ENCODE measurements around the gene CDK14. TPM values are rescaled to one million over a fixed set of nuclear protein-coding genes. Genes with fewer than 3 reads are reported as not detected.

Gene CDK14
- total RNA-seq, 1 experiment from 2014 or later = 57.9 TPM

GRCh38 chr7:90897961-90898469, 301.9 kb downstream of the CDK14 start (continued):
- TF ChIP-seq, protein P1, sequence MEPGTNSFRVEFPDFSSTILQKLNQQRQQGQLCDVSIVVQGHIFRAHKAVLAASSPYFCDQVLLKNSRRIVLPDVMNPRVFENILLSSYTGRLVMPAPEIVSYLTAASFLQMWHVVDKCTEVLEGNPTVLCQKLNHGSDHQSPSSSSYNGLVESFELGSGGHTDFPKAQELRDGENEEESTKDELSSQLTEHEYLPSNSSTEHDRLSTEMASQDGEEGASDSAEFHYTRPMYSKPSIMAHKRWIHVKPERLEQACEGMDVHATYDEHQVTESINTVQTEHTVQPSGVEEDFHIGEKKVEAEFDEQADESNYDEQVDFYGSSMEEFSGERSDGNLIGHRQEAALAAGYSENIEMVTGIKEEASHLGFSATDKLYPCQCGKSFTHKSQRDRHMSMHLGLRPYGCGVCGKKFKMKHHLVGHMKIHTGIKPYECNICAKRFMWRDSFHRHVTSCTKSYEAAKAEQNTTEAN (CRISPR knock-in tag; IDR thresholded peaks at IDR 0.05) = no peak
- no peak for TF ChIP-seq AFF4 (CRISPR knock-in tag; IDR thresholded peaks at IDR 0.05; ENCODE audit: borderline replicate concordance)
- TF ChIP-seq ZNF396 (CRISPR knock-in tag; IDR thresholded peaks at IDR 0.05; ENCODE audit: borderline replicate concordance) = no peak
- no peak for TF ChIP-seq ATF6 (CRISPR knock-in tag; IDR thresholded peaks at IDR 0.05)
- no peak for TF ChIP-seq ZNF671 (CRISPR knock-in tag; IDR thresholded peaks at IDR 0.05)
- TF ChIP-seq USF1 (CRISPR knock-in tag; IDR thresholded peaks at IDR 0.05) = no peak

- Mint-ChIP-seq H3K4me1 (peaks cover 28% of the 10 kb centered on the region), H3K27me3 (ENCODE audit: low read depth) (no peaks in the 10 kb centered on the region), H3K9me3 (no peaks in the 10 kb centered on the region), H3K27ac (no peak overlapping the region), H3K36me3 (no peaks in the 10 kb centered on the region), H3K4me3 (no peak overlapping the region)
- POLR2A ChIA-PET = no interaction called here
- CTCF ChIA-PET = no interaction called here
- ATAC-seq (no peak), DNase-seq (ENCODE audit: low spot score) (no peak)
- TF ChIP-seq ZNF232 (CRISPR knock-in tag; IDR thresholded peaks at IDR 0.05) (no peak), ZNF263 (CRISPR knock-in tag; IDR thresholded peaks at IDR 0.05; ENCODE audit: low read depth) (no peak), USF1 (CRISPR knock-in tag; IDR thresholded peaks at IDR 0.05) (no peak), ATF3 (CRISPR knock-in tag; conservative IDR thresholded peaks at IDR 0.05) (no peak), E2F5 (CRISPR knock-in tag; IDR thresholded peaks at IDR 0.05) (no peak), SMAD4 (CRISPR knock-in tag; IDR thresholded peaks at IDR 0.05) (no peak), ZBTB21 (CRISPR knock-in tag; IDR thresholded peaks at IDR 0.05; ENCODE audit: borderline replicate concordance) (no peak), GABPB1 (CRISPR knock-in tag; IDR thresholded peaks at IDR 0.05) (no peak), PRRX2 (CRISPR knock-in tag; IDR thresholded peaks at IDR 0.05) (no peak), ZNF423 (CRISPR knock-in tag; IDR thresholded peaks at IDR 0.05) (no peak), NFATC4 (CRISPR knock-in tag; IDR thresholded peaks at IDR 0.05) (no peak), ZSCAN18 (CRISPR knock-in tag; IDR thresholded peaks at IDR 0.05) (no peak)
- TF ChIP-seq, protein P2, sequence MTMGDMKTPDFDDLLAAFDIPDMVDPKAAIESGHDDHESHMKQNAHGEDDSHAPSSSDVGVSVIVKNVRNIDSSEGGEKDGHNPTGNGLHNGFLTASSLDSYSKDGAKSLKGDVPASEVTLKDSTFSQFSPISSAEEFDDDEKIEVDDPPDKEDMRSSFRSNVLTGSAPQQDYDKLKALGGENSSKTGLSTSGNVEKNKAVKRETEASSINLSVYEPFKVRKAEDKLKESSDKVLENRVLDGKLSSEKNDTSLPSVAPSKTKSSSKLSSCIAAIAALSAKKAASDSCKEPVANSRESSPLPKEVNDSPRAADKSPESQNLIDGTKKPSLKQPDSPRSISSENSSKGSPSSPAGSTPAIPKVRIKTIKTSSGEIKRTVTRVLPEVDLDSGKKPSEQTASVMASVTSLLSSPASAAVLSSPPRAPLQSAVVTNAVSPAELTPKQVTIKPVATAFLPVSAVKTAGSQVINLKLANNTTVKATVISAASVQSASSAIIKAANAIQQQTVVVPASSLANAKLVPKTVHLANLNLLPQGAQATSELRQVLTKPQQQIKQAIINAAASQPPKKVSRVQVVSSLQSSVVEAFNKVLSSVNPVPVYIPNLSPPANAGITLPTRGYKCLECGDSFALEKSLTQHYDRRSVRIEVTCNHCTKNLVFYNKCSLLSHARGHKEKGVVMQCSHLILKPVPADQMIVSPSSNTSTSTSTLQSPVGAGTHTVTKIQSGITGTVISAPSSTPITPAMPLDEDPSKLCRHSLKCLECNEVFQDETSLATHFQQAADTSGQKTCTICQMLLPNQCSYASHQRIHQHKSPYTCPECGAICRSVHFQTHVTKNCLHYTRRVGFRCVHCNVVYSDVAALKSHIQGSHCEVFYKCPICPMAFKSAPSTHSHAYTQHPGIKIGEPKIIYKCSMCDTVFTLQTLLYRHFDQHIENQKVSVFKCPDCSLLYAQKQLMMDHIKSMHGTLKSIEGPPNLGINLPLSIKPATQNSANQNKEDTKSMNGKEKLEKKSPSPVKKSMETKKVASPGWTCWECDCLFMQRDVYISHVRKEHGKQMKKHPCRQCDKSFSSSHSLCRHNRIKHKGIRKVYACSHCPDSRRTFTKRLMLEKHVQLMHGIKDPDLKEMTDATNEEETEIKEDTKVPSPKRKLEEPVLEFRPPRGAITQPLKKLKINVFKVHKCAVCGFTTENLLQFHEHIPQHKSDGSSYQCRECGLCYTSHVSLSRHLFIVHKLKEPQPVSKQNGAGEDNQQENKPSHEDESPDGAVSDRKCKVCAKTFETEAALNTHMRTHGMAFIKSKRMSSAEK (CRISPR knock-in tag; IDR thresholded peaks at IDR 0.05; ENCODE audit: borderline replicate concordance) = no peak
- TF ChIP-seq, protein P3, sequence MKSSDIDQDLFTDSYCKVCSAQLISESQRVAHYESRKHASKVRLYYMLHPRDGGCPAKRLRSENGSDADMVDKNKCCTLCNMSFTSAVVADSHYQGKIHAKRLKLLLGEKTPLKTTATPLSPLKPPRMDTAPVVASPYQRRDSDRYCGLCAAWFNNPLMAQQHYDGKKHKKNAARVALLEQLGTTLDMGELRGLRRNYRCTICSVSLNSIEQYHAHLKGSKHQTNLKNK (CRISPR knock-in tag; IDR thresholded peaks at IDR 0.05) = no peak
These were observed 304.7 kb downstream of the CDK14 start for GRCh38 chr7:90900628-90901356.
